Right lung (tissue), 5 donors: Measurements from ENCODE around the gene GTF2IRD1. TPM values are rescaled to one million over a fixed set of nuclear protein-coding genes. Genes with fewer than 3 reads are reported as not detected.
"Not testable (repeated sequence)": the region's sequence is repeated elsewhere in the genome, so short reads cannot be mapped to it uniquely, and the experiment has no call there.

ENCODE experiments used
- DNase-seq, 2 donors: peaks; one replicate each; pipeline ENCODE4 v3.0.0-alpha.2; 2013
- polyA plus RNA-seq, 5 donors: library from polyadenylated mRNA; unstranded; fragments of 120-200 nt; gene quantifications; one replicate each; pipeline versions ENCODE4 v1.2.1 to v1.2.3, GENCODE V29; 2013; ENCODE audit warnings: inconsistent platforms in 1 of 5, low replicate concordance in 1 of 5; ENCODE audit not compliant: insufficient read length in 5 of 5, insufficient read depth in 1 of 5

GTF2IRD1 gene
- polyA plus RNA-seq, 5 donors, result 28.0 to 35.6 (median 33.1) TPM

- DNase-seq, result no peak
Observed at GRCh38 chr7:74560086-74560719, 106.5 kb downstream of the GTF2IRD1 start.

GRCh38 chr7:74561898-74562613 lies 108.3 kb downstream of the GTF2IRD1 start:
- no peak for DNase-seq

GRCh38 chr7:74563639-74564038 lies 109.9 kb downstream of the GTF2IRD1 start:
- not testable (repeated sequence) for DNase-seq

GRCh38 chr7:74567318-74567668 lies 113.6 kb downstream of the GTF2IRD1 start:
- no peak for DNase-seq

GRCh38 chr7:74568658-74569057 lies 115.0 kb downstream of the GTF2IRD1 start:
- DNase-seq, result no peak

- no peak for DNase-seq
Observed at GRCh38 chr7:74569501-74570075, 115.9 kb downstream of the GTF2IRD1 start.

- no peak for DNase-seq
Observed at GRCh38 chr7:74570533-74571156, 116.9 kb downstream of the GTF2IRD1 start.

- DNase-seq, result no peak
Observed at GRCh38 chr7:74572301-74572979, 118.7 kb downstream of the GTF2IRD1 start.

- no peak for DNase-seq
Observed at GRCh38 chr7:74573512-74573911, 119.8 kb downstream of the GTF2IRD1 start.

- no peak for DNase-seq
Observed at GRCh38 chr7:74575083-74575784, 121.5 kb downstream of the GTF2IRD1 start.

GRCh38 chr7:74575811-74576210 lies 122.1 kb downstream of the GTF2IRD1 start:
- DNase-seq, result no peak

- DNase-seq, result peak; percentile 27 to 29
Observed at GRCh38 chr7:74579800-74580685, 126.3 kb downstream of the GTF2IRD1 start.

GRCh38 chr7:74581916-74582440 lies 128.3 kb downstream of the GTF2IRD1 start:
- no peak for DNase-seq

- no peak for DNase-seq
Observed at GRCh38 chr7:74582447-74583039, 128.8 kb downstream of the GTF2IRD1 start.

GRCh38 chr7:74583630-74584029 lies 129.9 kb downstream of the GTF2IRD1 start:
- no peak for DNase-seq

- no peak for DNase-seq
Observed at GRCh38 chr7:74584160-74584954, 130.7 kb downstream of the GTF2IRD1 start.

GRCh38 chr7:74585844-74586243 lies 132.1 kb downstream of the GTF2IRD1 start:
- DNase-seq, result no peak

- no peak for DNase-seq
Observed at GRCh38 chr7:74586258-74587175, 132.8 kb downstream of the GTF2IRD1 start.
